BJ (cell line): Measurements from ENCODE around the gene PPM1D. TPM values are rescaled to one million over a fixed set of nuclear protein-coding genes. Genes with fewer than 3 reads are reported as not detected.
"Not testable (repeated sequence)": the region's sequence is repeated elsewhere in the genome, so short reads cannot be mapped to it uniquely, and the experiment has no call there.

Experiments
- CTCF ChIA-PET: fragments of 350-600 bp; formaldehyde crosslinking; extraction: SDS; loops from one replicate; lab custom pipeline; 2021; ENCODE audit warnings: antibody characterized with exemption, inconsistent platforms; lab: Yijun Ruan, JAX
- POLR2A ChIA-PET: fragments of 300-600 bp; sonication (Branson Sonifier 250); formaldehyde crosslinking; extraction: SDS; loops from one replicate; lab custom pipeline; 2021; ENCODE audit warnings: antibody characterized with exemption; lab: Charles Lee
- DNase-seq: peaks from one replicate; pipeline ENCODE4 v3.0.0-alpha.2; 2011; ENCODE audit warnings: low read depth
- H3K27me3 ChIP-seq: 2 replicates; pipeline ENCODE4 v1.6.0; 2011; ENCODE audit warnings: low read length; ENCODE audit not compliant: control insufficient read depth, insufficient read depth
- H3K36me3 ChIP-seq: 2 replicates; pipeline ENCODE4 v1.5.1; 2011; ENCODE audit warnings: low read length; ENCODE audit not compliant: control insufficient read depth, insufficient read depth
- H3K4me3 ChIP-seq: 2 replicates; pipeline ENCODE4 v1.5.1; 2011; ENCODE audit warnings: low read depth, mild to moderate bottlenecking, control low read depth, low read length
- polyA plus RNA-seq: library from polyadenylated mRNA; depleted of rRNA; stranded (reverse); fragments of >200 nt; gene quantifications from 2 replicates; pipeline ENCODE4 v1.2.3, GENCODE V29; 2011
- TF ChIP-seq, protein P1 (sequence below): IDR thresholded peaks from 2 replicates; pipeline ENCODE4 v1.5.1; 2011; ENCODE audit warnings: low read depth, mild to moderate bottlenecking, control low read depth, inconsistent platforms, low read length, moderate library complexity; ENCODE audit not compliant: insufficient read depth

The PPM1D gene
- polyA plus RNA-seq, 1 experiment = 4.2 TPM

DNA sequence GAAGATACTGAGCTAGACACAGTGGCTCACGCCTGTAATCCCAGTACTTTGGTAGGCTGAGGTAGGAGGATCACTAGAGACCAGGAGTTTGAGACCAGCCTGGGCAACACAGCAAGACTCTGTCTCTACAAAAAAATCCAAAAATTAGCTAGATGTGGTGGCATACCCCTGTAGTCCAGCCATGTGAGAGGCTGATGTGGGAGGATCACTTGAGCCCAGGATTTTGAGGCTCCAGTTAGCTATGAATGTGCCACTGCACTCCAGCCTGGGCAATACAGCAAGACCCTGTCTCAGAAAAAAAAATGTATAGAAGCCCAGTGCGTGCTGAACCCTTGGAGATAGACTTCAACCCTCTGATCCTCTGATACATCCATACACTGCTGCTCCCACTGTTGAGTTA, 7.2 kb upstream of the PPM1D start:
- TF ChIP-seq, protein P1, sequence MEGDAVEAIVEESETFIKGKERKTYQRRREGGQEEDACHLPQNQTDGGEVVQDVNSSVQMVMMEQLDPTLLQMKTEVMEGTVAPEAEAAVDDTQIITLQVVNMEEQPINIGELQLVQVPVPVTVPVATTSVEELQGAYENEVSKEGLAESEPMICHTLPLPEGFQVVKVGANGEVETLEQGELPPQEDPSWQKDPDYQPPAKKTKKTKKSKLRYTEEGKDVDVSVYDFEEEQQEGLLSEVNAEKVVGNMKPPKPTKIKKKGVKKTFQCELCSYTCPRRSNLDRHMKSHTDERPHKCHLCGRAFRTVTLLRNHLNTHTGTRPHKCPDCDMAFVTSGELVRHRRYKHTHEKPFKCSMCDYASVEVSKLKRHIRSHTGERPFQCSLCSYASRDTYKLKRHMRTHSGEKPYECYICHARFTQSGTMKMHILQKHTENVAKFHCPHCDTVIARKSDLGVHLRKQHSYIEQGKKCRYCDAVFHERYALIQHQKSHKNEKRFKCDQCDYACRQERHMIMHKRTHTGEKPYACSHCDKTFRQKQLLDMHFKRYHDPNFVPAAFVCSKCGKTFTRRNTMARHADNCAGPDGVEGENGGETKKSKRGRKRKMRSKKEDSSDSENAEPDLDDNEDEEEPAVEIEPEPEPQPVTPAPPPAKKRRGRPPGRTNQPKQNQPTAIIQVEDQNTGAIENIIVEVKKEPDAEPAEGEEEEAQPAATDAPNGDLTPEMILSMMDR = no peak
- ChIA-PET CTCF (interaction anchor here (0.7 to 2.3 kb wide), 2 partner anchors 23 to 794 kb away, joined by 3 to 7 read pairs; no protein-coding TSS in a partner anchor), POLR2A (no interaction called here)
- H3K36me3 ChIP-seq = no peaks in the 10 kb centered on the region
- H3K4me3 ChIP-seq = no peak overlapping the region
- no peak for DNase-seq
- peaks cover 2% of the 10 kb centered on the region; the same call in 1 of the 2 replicates for H3K27me3 ChIP-seq

DNA sequence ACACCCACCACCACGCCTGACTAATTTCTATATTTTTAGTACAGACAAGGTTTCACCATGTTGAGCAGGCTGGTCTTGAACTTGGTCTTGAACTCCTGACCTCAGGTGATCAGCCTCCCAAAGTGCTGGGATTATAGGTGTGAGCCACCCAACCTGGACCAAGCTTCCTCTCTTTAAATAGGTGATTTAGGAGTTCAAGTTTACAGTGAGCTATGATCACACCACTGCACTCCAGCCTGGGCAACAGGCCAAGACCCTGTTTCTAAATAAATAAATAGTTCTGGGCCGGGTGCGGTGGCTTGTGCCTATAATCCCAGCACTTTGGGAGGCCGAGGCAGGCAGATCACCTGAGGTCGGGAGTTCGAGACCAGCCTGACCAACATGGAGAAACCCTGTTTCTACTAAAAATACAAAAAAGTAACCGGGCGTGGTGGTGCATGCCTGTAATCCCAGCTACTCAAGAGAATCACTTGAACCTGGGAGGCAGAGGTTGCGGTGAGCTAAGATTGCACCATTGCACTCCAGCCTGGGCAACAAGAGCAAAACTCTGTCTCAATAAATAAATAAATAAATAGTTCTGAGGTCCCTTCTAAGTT, 6.5 kb upstream of the PPM1D start:
- H3K4me3 ChIP-seq, H3K27me3 ChIP-seq, DNase-seq, POLR2A ChIA-PET, H3K36me3 ChIP-seq: not testable (repeated sequence)
- CTCF ChIA-PET = interaction anchor here (1.1 to 1.5 kb wide), 2 partner anchors 16 to 45 kb away, joined by 4 read pairs; no protein-coding TSS in a partner anchor

DNA sequence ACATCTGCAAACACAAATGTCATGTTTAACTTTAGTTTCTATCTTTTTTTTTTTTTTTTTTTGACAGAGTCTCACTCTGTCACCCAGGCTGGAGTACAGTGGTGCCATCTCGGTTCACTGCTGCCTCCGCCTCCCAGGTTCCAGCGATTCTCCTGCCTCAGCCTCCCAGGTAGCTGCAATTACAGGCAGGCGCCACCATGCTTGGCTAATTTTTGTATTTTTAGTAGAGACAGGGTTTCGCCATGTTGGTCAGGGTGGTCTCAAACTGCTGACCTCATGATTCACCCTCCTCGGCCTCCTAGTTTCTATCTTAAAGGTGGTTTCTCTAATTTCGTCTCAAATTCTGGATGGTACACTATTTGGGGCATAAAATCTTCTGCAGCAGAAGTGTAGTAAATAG, 5.8 kb upstream of the PPM1D start:
- DNase-seq, POLR2A ChIA-PET, H3K4me3 ChIP-seq, H3K27me3 ChIP-seq, H3K36me3 ChIP-seq: not testable (repeated sequence)
- CTCF ChIA-PET = interaction anchor here (1.1 to 1.5 kb wide), 2 partner anchors 17 to 44 kb away, joined by 4 read pairs; no protein-coding TSS in a partner anchor

DNA sequence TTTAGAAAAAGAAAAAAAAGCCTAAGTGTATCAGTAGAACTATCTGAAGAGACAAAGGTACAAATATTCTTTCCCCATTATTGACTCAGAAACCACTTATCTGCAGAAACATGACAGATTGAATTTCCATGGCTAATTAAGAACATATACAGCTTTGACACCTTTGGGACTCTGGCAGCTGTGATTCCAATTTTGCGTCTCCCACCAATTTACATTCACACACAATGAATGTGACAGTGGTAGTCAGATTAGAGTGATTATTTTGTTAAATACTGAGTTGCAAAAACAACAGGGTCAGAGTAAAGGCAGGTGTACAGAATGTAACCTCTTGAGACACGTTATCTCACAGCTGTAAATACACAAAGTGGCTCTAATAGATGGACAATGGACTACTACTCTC, 5.3 kb upstream of the PPM1D start:
- Histone ChIP-seq H3K36me3 (no peaks in the 10 kb centered on the region), H3K27me3 (peaks cover 2% of the 10 kb centered on the region; the same call in 1 of the 2 replicates), H3K4me3 (no peak overlapping the region)
- POLR2A ChIA-PET = no interaction called here
- TF ChIP-seq, protein P1 = no peak
- DNase-seq = no peak
- CTCF ChIA-PET = interaction anchor here (1.1 kb wide), 1 partner anchor 17 kb away, joined by 4 read pairs; no protein-coding TSS in a partner anchor

DNA sequence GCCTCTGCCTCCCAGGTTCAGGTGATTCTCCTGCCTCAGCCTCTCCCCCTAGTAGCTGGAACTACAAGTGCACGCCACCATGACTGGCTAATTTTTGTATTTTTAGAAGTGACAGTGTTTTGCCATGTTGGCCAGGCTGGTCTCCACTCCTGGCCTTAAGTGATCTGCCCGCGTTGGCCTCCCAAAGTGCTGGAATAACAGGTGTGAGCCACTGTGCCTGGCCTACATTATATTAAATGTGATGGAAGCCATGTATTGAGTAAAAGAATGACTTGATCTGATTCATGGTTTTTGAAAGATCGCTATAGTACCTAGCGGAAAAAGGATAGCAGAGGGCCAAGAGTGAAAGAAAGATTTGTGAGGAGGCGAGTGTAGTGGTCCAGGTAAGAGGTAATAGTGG, 2.7 kb upstream of the PPM1D start:
- ChIA-PET POLR2A (no interaction called here), CTCF (interaction anchor here (0.6 kb wide), 1 partner anchor 77 kb away, joined by 3 read pairs; no protein-coding TSS in a partner anchor)
- TF ChIP-seq, protein P1 = no peak
- H3K27me3 ChIP-seq = no peaks in the 10 kb centered on the region
- no peak overlapping the region for H3K4me3 ChIP-seq
- H3K36me3 ChIP-seq = no peaks in the 10 kb centered on the region
- no peak for DNase-seq

DNA sequence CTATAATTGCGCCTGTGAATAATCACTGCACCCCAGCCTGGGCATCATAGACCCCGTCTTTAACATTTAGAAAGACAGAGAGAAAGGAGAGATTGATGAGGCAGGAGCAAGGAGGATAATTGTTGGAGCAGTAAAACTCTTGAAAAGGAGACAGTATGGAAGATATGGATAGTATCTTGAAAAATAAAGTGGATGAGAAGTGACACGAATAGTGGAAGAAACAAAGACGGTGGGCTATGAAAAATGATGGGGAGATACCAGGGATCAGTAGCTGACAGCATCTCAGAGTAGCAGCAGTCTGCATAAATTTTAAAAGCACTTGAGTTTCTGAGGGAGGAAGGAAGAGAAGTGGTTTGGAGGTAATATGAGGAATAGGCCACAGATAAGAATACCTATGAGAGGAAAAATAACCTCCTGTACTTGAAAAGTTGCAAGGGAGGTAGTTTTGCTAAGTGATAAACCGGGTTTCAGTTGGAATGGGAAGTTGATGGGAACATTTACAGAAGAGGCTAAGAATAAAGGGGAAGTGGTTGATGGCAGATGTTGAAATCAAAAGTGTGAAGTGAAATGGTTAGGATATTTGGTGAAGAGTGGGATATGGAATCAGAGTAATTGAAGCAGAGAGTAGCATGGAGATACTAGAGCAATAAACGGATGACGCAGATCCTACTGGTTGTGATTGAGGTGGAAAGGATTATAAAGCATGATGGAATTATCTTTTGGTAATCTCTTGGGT, 1.8 kb upstream of the PPM1D start:
- DNase-seq = no peak
- POLR2A ChIA-PET = no interaction called here
- CTCF ChIA-PET = interaction anchor here (3.2 kb wide), 1 partner anchor 22 kb away, joined by 18 read pairs; no protein-coding TSS in a partner anchor
- Histone ChIP-seq H3K36me3 (no peaks in the 10 kb centered on the region), H3K4me3 (no peak overlapping the region), H3K27me3 (no peaks in the 10 kb centered on the region)
- TF ChIP-seq, protein P1 = no peak
